Measurements from ENCODE around the gene HES6. TPM values are rescaled to one million over a fixed set of nuclear protein-coding genes. Genes with fewer than 3 reads are reported as not detected.

Gene HES6
- total RNA-seq, 4 donors from 2014 or later: 10.2 to 17.0 (median 11.2) TPM

GRCh38 chr2:238202326-238203093 lies 37.3 kb downstream of the HES6 start:
- H3K36me3 ChIP-seq: no peaks in the 10 kb centered on the region
- no peaks in the 10 kb centered on the region for H3K27me3 ChIP-seq
- H3K27ac ChIP-seq (replicated peaks in 1 of 4): peak overlapping the region; percentile 92 to 100 (median 96)
- H3K9me3 ChIP-seq: no peaks in the 10 kb centered on the region
- intact Hi-C loops (cut with DNase I): loop anchor here (10.0 kb wide), 1 partner anchor 62 kb away; no protein-coding TSS in a partner anchor
- peak overlapping the region; percentile 85 to 97 (median 91) for H3K4me3 ChIP-seq
- TF ChIP-seq EP300 (IDR thresholded peaks at IDR 0.05) (no peak), POLR2A (IDR thresholded peaks at IDR 0.05; ENCODE audit: low read depth) (no peak), POLR2AphosphoS5 (IDR thresholded peaks at IDR 0.05) (no peak), CTCF (IDR thresholded peaks at IDR 0.05) (no peak)
- WGBS: 9% methylated on average over 27 of the region's 27 CpGs
- peaks cover 31 to 56% (median 54%) of the 10 kb centered on the region in 4 donors for H3K4me1 ChIP-seq
- no peak for DNase-seq (ENCODE audit: extremely low spot score)

GRCh38 chr2:238190445-238190844 lies 49.4 kb downstream of the HES6 start:
- intact Hi-C loops (cut with DNase I): no loop called here
- Histone ChIP-seq H3K36me3 (peaks cover 78 to 93% (median 90%) of the 10 kb centered on the region in 4 donors), H3K9me3 (no peaks in the 10 kb centered on the region), H3K27me3 (no peaks in the 10 kb centered on the region), H3K4me1 (peaks cover 0 to 4% (median 2%) of the 10 kb centered on the region in 4 donors), H3K27ac (replicated peaks in 1 of 4) (no peak overlapping the region), H3K4me3 (no peak overlapping the region)
- DNase-seq (ENCODE audit: extremely low spot score): no peak
- TF ChIP-seq CTCF (IDR thresholded peaks at IDR 0.05) (no peak), EP300 (IDR thresholded peaks at IDR 0.05) (no peak)
- WGBS: 93% methylated on average over 2 of the region's 2 CpGs

Other genes with a start within 250 kb of the HES6 start
- 10 to 100 TPM in 3 of 4 donors, 1 to 10 TPM in 1; 9.8 to 17.9 (median 13.9) TPM for gene SCLY, start 179.0 kb downstream of the HES6 start, total RNA-seq
- gene ESPNL, start 139.7 kb downstream of the HES6 start, total RNA-seq: 1 to 10 TPM in 1 of 4 donors, under 1 TPM in 2, not detected in 1; 0.78 to 1.3 (median 0.83) TPM
- 1 to 10 TPM; 1.2 to 8.0 (median 4.4) TPM for gene KLHL30, start 101.4 kb downstream of the HES6 start, total RNA-seq
- under 1 TPM in 2 of 4 donors, not detected in 2; 0.39 to 0.66 TPM for gene ERFE, start 81.1 kb downstream of the HES6 start, total RNA-seq
- gene ILKAP, start 36.3 kb downstream of the HES6 start, total RNA-seq: 10 to 100 TPM; 27.3 to 36.0 (median 34.3) TPM
- 10 to 100 TPM in 3 of 4 donors, 1 to 10 TPM in 1; 9.1 to 13.1 (median 11.1) TPM for gene PER2, start 48.6 kb upstream of the HES6 start, total RNA-seq
- gene TRAF3IP1, start 80.5 kb upstream of the HES6 start, total RNA-seq: 10 to 100 TPM; 19.9 to 38.6 (median 23.6) TPM
- 10 to 100 TPM; 19.9 to 42.1 (median 33.9) TPM for gene ASB1, start 186.9 kb upstream of the HES6 start, total RNA-seq